Measurements from ENCODE around the gene MORN1.

The MORN1 gene

GRCh38 chr1:2378441-2378851 is 12.9 kb downstream of the MORN1 start:
- DNase-seq (ENCODE audit: low read depth in 1 of 2, low spot score in 1 of 2) = no peak
- Histone ChIP-seq H3K27ac (replicated peaks) (no peak overlapping the region), H3K27me3 (ENCODE audit: insufficient read depth, poor library complexity, severe bottlenecking) (no peaks in the 10 kb centered on the region), H3K4me3 (replicated peaks; ENCODE audit: insufficient read depth, low read length) (no peak overlapping the region)
- no peak for TF ChIP-seq POLR2AphosphoS5 (IDR thresholded peaks at IDR 0.05; ENCODE audit: low read depth)

- Histone ChIP-seq H3K27me3 (ENCODE audit: insufficient read depth, poor library complexity, severe bottlenecking) (no peaks in the 10 kb centered on the region), H3K27ac (replicated peaks) (no peak overlapping the region), H3K4me3 (replicated peaks; ENCODE audit: insufficient read depth, low read length) (no peak overlapping the region)
- DNase-seq (ENCODE audit: low read depth in 1 of 2, low spot score in 1 of 2) = no peak
- TF ChIP-seq SPI1 (IDR thresholded peaks at IDR 0.05; ENCODE audit: borderline replicate concordance, low read depth) (no peak), CTCF (IDR thresholded peaks at IDR 0.05; ENCODE audit: insufficient read depth, low read length) (no peak), GABPA (IDR thresholded peaks at IDR 0.05; ENCODE audit: low read depth) (no peak), POLR2AphosphoS5 (IDR thresholded peaks at IDR 0.05; ENCODE audit: low read depth) (no peak)
- TF ChIP-seq, protein P1, sequence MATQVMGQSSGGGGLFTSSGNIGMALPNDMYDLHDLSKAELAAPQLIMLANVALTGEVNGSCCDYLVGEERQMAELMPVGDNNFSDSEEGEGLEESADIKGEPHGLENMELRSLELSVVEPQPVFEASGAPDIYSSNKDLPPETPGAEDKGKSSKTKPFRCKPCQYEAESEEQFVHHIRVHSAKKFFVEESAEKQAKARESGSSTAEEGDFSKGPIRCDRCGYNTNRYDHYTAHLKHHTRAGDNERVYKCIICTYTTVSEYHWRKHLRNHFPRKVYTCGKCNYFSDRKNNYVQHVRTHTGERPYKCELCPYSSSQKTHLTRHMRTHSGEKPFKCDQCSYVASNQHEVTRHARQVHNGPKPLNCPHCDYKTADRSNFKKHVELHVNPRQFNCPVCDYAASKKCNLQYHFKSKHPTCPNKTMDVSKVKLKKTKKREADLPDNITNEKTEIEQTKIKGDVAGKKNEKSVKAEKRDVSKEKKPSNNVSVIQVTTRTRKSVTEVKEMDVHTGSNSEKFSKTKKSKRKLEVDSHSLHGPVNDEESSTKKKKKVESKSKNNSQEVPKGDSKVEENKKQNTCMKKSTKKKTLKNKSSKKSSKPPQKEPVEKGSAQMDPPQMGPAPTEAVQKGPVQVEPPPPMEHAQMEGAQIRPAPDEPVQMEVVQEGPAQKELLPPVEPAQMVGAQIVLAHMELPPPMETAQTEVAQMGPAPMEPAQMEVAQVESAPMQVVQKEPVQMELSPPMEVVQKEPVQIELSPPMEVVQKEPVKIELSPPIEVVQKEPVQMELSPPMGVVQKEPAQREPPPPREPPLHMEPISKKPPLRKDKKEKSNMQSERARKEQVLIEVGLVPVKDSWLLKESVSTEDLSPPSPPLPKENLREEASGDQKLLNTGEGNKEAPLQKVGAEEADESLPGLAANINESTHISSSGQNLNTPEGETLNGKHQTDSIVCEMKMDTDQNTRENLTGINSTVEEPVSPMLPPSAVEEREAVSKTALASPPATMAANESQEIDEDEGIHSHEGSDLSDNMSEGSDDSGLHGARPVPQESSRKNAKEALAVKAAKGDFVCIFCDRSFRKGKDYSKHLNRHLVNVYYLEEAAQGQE (IDR thresholded peaks at IDR 0.05; ENCODE audit: insufficient replicate concordance, low read depth) = no peak
Observed at GRCh38 chr1:2377751-2378440, 13.5 kb downstream of the MORN1 start.

DNA sequence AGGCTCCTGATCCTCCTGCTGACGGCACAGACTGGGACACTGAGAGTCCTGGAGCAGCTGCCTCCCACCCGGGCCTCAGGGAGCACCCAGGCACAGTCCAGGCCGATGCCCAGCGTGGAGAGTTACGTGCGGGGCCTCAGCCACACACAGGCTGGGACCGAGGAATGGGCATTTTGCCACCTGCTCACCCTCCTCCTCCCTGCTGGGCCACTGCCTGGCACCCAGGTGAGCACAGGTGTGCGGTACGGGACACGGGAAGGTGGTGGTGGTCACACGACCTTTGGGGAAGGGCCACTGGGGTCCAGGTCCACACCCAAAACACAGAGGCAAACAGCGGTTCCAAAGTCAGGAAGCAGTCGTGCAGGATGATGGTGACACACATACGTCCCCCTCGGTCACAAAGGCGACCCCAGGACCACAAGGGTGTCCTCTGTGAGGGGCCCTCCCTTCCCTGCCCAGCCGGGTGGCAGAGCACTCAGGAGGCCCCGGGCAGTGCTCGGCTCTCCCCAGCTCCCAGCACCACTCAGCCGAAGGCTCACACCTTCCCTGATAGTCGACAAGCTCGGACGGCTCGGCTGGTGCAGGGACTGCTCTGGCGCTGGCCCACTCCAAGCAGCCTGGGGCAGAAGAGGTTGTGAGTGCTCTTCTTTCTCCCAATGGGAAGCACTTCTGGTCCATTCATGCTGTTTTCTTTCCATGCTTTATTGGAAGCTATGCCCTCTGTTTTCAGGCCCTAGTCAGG is 14.3 kb downstream of the MORN1 start:
- H3K27me3 ChIP-seq (ENCODE audit: insufficient read depth, poor library complexity, severe bottlenecking) = no peaks in the 10 kb centered on the region
- no peak for DNase-seq (ENCODE audit: low read depth in 1 of 2, low spot score in 1 of 2)
- no peak overlapping the region for H3K27ac ChIP-seq (replicated peaks)
- no peak for TF ChIP-seq GABPA (IDR thresholded peaks at IDR 0.05; ENCODE audit: low read depth)
- no peak for TF ChIP-seq CTCF (IDR thresholded peaks at IDR 0.05; ENCODE audit: insufficient read depth, low read length)
- no peak for TF ChIP-seq SPI1 (IDR thresholded peaks at IDR 0.05; ENCODE audit: borderline replicate concordance, low read depth)
- H3K4me3 ChIP-seq (replicated peaks; ENCODE audit: insufficient read depth, low read length) = no peak overlapping the region

DNA sequence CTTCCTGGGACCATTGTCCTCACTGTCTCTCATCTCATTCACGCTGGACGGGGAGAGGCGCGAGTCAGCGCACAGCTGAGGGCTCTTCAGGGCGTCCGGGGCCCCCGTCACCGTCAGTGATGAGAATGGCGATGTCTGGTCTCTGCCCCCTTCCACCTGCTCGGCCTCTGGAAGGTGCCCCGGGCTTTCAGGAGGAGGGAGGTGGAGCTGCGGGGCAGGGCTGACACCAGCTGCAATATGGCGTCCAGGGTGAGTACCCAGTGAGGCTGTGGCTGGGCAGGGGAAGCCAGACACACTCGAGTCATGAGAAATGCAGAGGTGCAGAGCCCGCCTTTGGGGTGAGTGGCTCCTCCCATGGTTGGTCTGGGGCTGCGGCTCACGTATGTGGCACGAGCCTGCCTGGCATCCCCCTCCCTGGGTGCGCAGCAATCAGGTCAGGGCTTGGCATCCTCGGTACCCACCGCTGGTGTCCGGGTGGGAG is 15.1 kb downstream of the MORN1 start:
- Histone ChIP-seq H3K4me3 (replicated peaks; ENCODE audit: insufficient read depth, low read length) (no peak overlapping the region), H3K27ac (replicated peaks) (no peak overlapping the region), H3K27me3 (ENCODE audit: insufficient read depth, poor library complexity, severe bottlenecking) (no peaks in the 10 kb centered on the region)
- TF ChIP-seq SPI1 (IDR thresholded peaks at IDR 0.05; ENCODE audit: borderline replicate concordance, low read depth) = no peak
- TF ChIP-seq, protein P1 (IDR thresholded peaks at IDR 0.05; ENCODE audit: insufficient replicate concordance, low read depth) = no peak
- DNase-seq (ENCODE audit: low read depth in 1 of 2, low spot score in 1 of 2) = no peak

Data from HL-60 (cell line).